Peyer's patch (tissue), 4 donors: ENCODE data around the gene ZG16.

Source experiments
- CTCF ChIP-seq, 6 experiments: fragments of 450-650 bp in 4 of 6; fragments of 200-600 bp in 2 of 6; sonication (generic) in 1 of 6; IDR thresholded peaks; one replicate each; pipeline ENCODE4 v1.5.1; 2017 to 2019; ENCODE audit warnings: antibody characterized with exemption in 6 of 6, mild to moderate bottlenecking in 3 of 6, moderate library complexity in 1 of 6
- POLR2A ChIP-seq, 2 donors: fragments of 450-650 bp; IDR thresholded peaks; one replicate each; pipeline ENCODE4 v1.5.1; 2017; ENCODE audit warnings: antibody characterized with exemption in 2 of 2, mild to moderate bottlenecking in 2 of 2, moderate library complexity in 2 of 2

- no peak for TF ChIP-seq CTCF (IDR thresholded peaks at IDR 0.05)
- no peak for TF ChIP-seq POLR2A (IDR thresholded peaks at IDR 0.05)
Observed at GRCh38 chr16:29831490-29831889, 53.4 kb downstream of the ZG16 start.
